GM12872 (cell line): Measurements from ENCODE around the gene PPP1R7.

ENCODE experiments used
- CTCF ChIP-seq: IDR thresholded peaks from 3 replicates; pipeline ENCODE4 v1.5.1; 2011; ENCODE audit warnings: low read depth, mild to moderate bottlenecking, low read length, moderate library complexity; ENCODE audit not compliant: insufficient read depth

The PPP1R7 gene

GRCh38 chr2:241205086-241205485 is 54.8 kb downstream of the PPP1R7 start:
- TF ChIP-seq CTCF = no peak

DNA sequence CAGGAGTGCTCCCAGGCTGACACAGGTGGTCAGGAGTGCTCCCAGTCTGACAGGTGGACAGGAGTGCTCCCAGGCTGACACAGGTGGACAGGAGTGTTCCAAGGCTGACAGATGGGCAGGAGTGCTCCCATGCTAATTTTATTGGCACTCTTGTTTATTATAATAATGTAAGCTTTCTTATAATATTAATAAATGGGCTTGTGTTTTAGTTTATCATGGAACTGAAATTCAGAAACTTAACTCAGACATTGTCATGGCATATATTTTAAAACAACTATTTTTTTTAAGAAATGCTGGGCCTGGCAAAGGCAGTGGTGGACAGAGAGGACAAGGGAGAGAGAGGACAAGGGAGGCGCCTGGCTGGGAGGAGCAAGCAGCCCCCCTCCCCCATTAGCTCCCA is 56.9 kb downstream of the PPP1R7 start:
- TF ChIP-seq CTCF = no peak

DNA sequence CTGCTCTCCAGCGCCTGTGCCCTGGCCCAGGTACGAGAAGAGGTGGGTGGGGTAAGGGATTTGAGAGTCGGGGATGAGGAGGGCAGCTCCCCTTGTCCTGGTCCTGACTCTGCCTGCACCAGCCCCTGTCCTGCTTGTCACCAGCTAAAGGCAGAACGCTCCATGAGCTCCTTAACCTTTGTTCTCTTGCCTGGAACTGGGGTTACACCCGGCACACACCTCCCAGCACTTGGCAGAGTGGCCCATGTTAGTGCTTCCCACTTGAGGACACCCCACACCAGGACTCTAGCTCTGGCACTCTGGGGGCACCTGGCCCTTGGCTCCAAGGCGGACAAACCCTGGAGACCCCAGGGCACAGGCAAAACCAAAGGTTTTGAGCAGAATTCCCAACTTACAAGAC is 57.4 kb downstream of the PPP1R7 start:
- TF ChIP-seq CTCF = no peak

- no peak for TF ChIP-seq CTCF
Measured at GRCh38 chr2:241208058-241208457, 57.8 kb downstream of the PPP1R7 start.

- no peak for TF ChIP-seq CTCF
Measured at GRCh38 chr2:241209271-241209670, 59.0 kb downstream of the PPP1R7 start.

GRCh38 chr2:241211276-241211675 is 61.0 kb downstream of the PPP1R7 start:
- TF ChIP-seq CTCF = no peak

DNA sequence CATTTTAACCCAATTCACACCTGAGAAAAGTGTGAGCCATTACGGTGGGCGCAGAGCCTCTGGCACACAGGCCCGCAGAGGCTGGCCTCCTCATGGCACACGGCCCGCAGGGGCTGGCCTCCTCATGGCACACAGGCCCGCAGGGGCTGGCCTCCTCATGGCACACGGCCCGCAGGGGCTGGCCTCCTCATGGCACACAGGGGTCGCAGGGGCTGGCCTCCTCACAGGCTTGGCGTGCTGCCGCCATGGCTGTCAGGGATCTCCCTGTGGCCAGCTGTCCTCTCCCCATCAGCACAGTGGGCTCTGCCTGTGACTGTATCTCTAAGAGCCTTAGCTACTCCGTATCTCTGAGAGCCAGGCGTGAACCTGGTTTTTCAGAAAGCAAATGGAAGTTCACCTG is 62.8 kb downstream of the PPP1R7 start:
- TF ChIP-seq CTCF = no peak

- no peak for TF ChIP-seq CTCF
Measured at GRCh38 chr2:241213567-241213966, 63.3 kb downstream of the PPP1R7 start.
